GM12878 (cell line): ENCODE results near the gene SIRT2. TPM values are rescaled to one million over a fixed set of nuclear protein-coding genes. Genes with fewer than 3 reads are reported as not detected.

ENCODE experiments used
- ATAC-seq: fragments of 200-7000 bp; cut with Tn5 transposase; 3 replicates; pipeline ENCODE4 v1.9.1; 2020; ENCODE audit warnings: mild to moderate bottlenecking, moderate library complexity
- BruUV-seq: library from RNA; stranded (reverse); fragments of 400-500 nt; replicated peaks from 2 replicates; lab custom pipeline; 2021; lab: Mats Ljungman, UMichigan
- CTCF ChIA-PET: fragments of 300-600 bp; sonication (Branson Sonifier 250); formaldehyde crosslinking; extraction: SDS; loops from one replicate; lab custom pipeline; 2021; ENCODE audit warnings: inconsistent platforms; lab: Yijun Ruan, JAX
- POLR2A ChIA-PET: fragments of 350-600 bp; formaldehyde crosslinking; extraction: SDS; loops from one replicate; lab custom pipeline; 2021; ENCODE audit warnings: inconsistent platforms; lab: Charles Lee
- RAD21 ChIA-PET: fragments of 300-600 bp; sonication (Branson Sonifier 250); formaldehyde crosslinking; loops from one replicate; lab custom pipeline; 2023; ENCODE audit warnings: antibody characterized with exemption; ENCODE audit not compliant: unreplicated experiment; lab: Charles Lee
- SMC1A ChIA-PET: fragments of 300-600 bp; sonication (Branson Sonifier 250); formaldehyde crosslinking; loops from one replicate; lab custom pipeline; 2023; ENCODE audit not compliant: unreplicated experiment, uncharacterized antibody; lab: Charles Lee
- DNase-seq: peaks from one replicate; pipeline ENCODE4 v3.0.0-alpha.2; 2011; ENCODE audit warnings: low read depth, low spot score
- FAIRE-seq: peaks from 3 replicates; lab custom pipeline; 2011; peaks lifted over from hg19 to GRCh38; lab: Jason Lieb, UNC
- H2AFZ ChIP-seq: 2 replicates; pipeline ENCODE4 v1.6.0; 2011; ENCODE audit warnings: low read depth, low read length, control low read depth; ENCODE audit not compliant: control insufficient read depth
- H3K27ac ChIP-seq: 2 replicates; pipeline ENCODE4 v1.5.1; 2011; ENCODE audit warnings: control low read depth; ENCODE audit not compliant: control insufficient read depth, insufficient read depth
- H3K27me3 ChIP-seq, 2 experiments: replicated peaks in 1 of 2; 2 replicates each; pipeline versions ENCODE4 v1.6.0 to v1.6.1; 2011; ENCODE audit warnings: low read length in 1 of 2; ENCODE audit not compliant: control insufficient read depth in 2 of 2, insufficient read depth in 2 of 2
- H3K36me3 ChIP-seq, 2 experiments: 2 replicates each; pipeline ENCODE4 v1.5.1; 2011; ENCODE audit warnings: low read length in 1 of 2; ENCODE audit not compliant: control insufficient read depth in 2 of 2, insufficient read depth in 2 of 2
- H3K4me1 ChIP-seq: 2 replicates; pipeline ENCODE4 v1.6.1; 2011; ENCODE audit warnings: mild to moderate bottlenecking, low read length, moderate library complexity, mixed read lengths; ENCODE audit not compliant: control insufficient read depth, insufficient read depth
- H3K4me2 ChIP-seq: 2 replicates; pipeline ENCODE4 v1.6.0; 2011; ENCODE audit warnings: control low read depth; ENCODE audit not compliant: control insufficient read depth, insufficient read depth
- H3K4me3 ChIP-seq: fragments of 200-600 bp; sonication (generic); 2 replicates; pipeline ENCODE4 v1.5.1; 2016
- H3K79me2 ChIP-seq: 2 replicates; pipeline ENCODE4 v1.6.0; 2011; ENCODE audit warnings: low read length; ENCODE audit not compliant: control insufficient read depth, insufficient read depth
- H3K9ac ChIP-seq: 2 replicates; pipeline ENCODE4 v1.8.0; 2011; ENCODE audit warnings: low read length, control low read depth, mixed read lengths; ENCODE audit not compliant: control insufficient read depth, insufficient read depth
- H3K9me3 ChIP-seq: replicated peaks from 3 replicates; pipeline ENCODE4 v1.5.1; 2011; ENCODE audit warnings: mild to moderate bottlenecking, low read length; ENCODE audit not compliant: control insufficient read depth, insufficient read depth
- H4K20me1 ChIP-seq: 2 replicates; pipeline ENCODE4 v1.6.0; 2011; ENCODE audit not compliant: control insufficient read depth, insufficient read depth
- BCL11A ChIP-seq: IDR thresholded peaks from 2 replicates; pipeline ENCODE4 v1.6.1; 2011; ENCODE audit warnings: low read depth, low read length
- EGR1 ChIP-seq, 2 experiments: IDR thresholded peaks; 1 replicate in 1 of 2; 2 replicates in 1 of 2; pipeline ENCODE4 v1.6.1; 2011 to 2012; ENCODE audit warnings: low read depth in 2 of 2, low read length in 2 of 2, borderline replicate concordance in 1 of 2, mild to moderate bottlenecking in 1 of 2, moderate library complexity in 1 of 2
- ELK1 ChIP-seq: IDR thresholded peaks from 2 replicates; pipeline ENCODE4 v1.6.1; 2012; ENCODE audit warnings: low read depth, low read length, improper control_type of control experiment
- NFIC ChIP-seq: IDR thresholded peaks from 2 replicates; pipeline ENCODE4 v1.6.1; 2012; ENCODE audit warnings: low read depth, mild to moderate bottlenecking, inconsistent platforms, low read length, moderate library complexity
- WGBS: methylation state at CpG from one replicate; pipeline ENCODE4 v1.1.6; 2016; ENCODE audit warnings: low lambda C conversion rate; ENCODE audit not compliant: insufficient replicate concordance, insufficient coverage; ENCODE audit errors: missing lambda C conversion rate; 5-methylcytosine and 5-hydroxymethylcytosine counted together
- in situ Hi-C: fragments of 300-500 bp; cut with MboI; formaldehyde crosslinking; loops from 9 replicates; pipeline ENCODE4 v1.14.3; 2018; ENCODE audit warnings: mixed read lengths
- intact Hi-C: fragments of 100-400 bp; cut with micrococcal nuclease; formaldehyde crosslinking; loops from one replicate; pipeline ENCODE4 v1.14.2; 2022; ENCODE audit not compliant: unreplicated experiment
- polyA plus RNA-seq, 11 experiments: library from polyadenylated mRNA; depleted of rRNA in 4 of 11; unstranded in 6 of 11; stranded (reverse) in 5 of 11; fragments of >200 nt; fragmentation: Nextera tagmentation in 4 of 11; fragmentation: Illumina TruSeq in 1 of 11; extraction: Ambion mirVana in 4 of 11; extraction: Trizol in 1 of 11; gene quantifications; 1 replicate in 1 of 11; 2 replicates in 10 of 11; pipeline versions ENCODE4 v1.2.1 to v1.2.3, GENCODE V29; 2011 to 2016; ENCODE audit warnings: inconsistent platforms in 2 of 11, missing spikeins in 2 of 11, low read depth in 1 of 11
- total RNA-seq, 4 experiments: library from RNA; depleted of rRNA in 3 of 4; stranded (reverse); fragments of >200 nt in 3 of 4; fragmentation: Illumina TruSeq in 1 of 4; extraction: Trizol in 1 of 4; gene quantifications; 2 replicates each; pipeline versions ENCODE4 v1.2.1 to v1.2.3, GENCODE V29; 2013 to 2021
- TF ChIP-seq, protein P1 (sequence below): IDR thresholded peaks from 2 replicates; pipeline ENCODE4 v1.6.1; 2011; ENCODE audit warnings: mild to moderate bottlenecking, low read depth, low read length, moderate library complexity; ENCODE audit not compliant: insufficient replicate concordance

SIRT2 gene
- total and polyA plus RNA-seq, 10 of the 15 experiments (the other 5 are each of a cell fraction or from before 2014, with no cell fraction given), result 1.4 to 38.7 (median 24.1) TPM

DNA sequence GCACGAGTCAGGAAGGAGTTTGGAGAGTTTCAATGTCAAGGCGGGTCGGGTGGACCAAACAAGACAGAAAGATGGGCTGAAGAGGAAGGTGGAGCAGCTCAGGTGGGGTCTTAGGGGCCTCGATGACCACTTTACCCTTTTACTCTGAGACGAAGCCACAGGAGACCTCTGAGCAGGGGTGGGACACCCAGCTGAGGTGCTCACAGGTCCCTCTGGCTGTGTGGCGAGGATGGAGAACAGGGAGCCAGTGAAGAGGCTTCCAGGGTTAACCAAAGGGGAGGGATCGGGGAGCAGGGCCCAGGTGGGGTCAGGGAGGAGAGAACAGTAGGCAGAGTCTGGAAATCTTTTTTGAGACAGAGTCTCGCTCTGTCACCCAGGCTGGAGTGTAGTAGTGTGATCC, 14.5 kb upstream of the SIRT2 start (continued):
- TF ChIP-seq, protein P1, sequence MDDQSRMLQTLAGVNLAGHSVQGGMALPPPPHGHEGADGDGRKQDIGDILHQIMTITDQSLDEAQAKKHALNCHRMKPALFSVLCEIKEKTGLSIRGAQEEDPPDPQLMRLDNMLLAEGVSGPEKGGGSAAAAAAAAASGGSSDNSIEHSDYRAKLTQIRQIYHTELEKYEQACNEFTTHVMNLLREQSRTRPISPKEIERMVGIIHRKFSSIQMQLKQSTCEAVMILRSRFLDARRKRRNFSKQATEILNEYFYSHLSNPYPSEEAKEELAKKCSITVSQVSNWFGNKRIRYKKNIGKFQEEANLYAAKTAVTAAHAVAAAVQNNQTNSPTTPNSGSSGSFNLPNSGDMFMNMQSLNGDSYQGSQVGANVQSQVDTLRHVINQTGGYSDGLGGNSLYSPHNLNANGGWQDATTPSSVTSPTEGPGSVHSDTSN, result no peak
- TF ChIP-seq NFIC (no peak), ELK1 (no peak)
- TF ChIP-seq, all 136 proteins: peak for 0

DNA sequence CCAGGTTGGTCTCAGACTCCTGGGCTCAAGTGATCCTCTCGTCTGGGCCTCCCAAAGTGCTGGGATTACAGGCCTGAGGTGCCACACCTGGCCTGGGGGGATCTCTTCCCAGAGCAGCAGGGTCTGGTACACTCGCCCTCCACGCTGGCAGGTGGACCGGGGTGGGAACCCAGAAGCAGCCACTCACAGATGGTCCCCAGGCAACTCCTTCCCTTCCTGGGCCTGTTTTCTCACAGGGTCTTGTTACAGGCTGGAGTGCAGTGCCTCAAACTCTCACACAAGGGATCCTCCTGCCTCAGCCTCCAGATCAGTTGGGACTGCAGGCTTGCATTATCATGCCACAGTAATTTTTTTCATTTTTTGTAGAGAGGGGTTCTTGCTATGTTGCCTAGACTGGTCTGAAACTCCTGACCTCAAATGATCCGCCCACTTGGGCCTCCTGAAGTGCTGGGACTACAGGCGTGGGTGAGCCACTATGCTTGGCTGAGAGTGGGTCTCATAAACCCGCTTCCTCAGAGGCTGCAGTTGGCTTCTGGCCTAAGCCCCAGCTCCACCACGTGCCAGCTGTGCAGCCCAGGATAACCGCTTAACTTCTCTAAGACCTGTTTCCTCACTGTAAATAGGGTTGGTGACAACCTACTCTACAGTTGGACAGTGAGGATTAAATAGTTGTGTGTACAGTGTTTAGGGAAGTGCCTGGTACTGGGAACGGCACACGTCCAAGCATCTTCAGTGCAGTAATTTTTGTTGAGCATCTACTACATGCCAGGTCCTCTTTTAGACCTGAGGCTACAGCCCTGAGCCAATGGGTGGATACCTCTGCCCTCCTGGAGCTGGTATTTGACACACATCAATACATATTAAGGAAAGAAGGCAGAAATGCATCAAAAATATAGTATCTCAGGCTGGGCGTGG, 13.4 kb upstream of the SIRT2 start:
- POLR2A ChIA-PET, result no interaction called here
- RAD21 ChIA-PET, result no interaction called here
- ATAC-seq (peak; percentile 32), FAIRE-seq (peak; percentile 59), DNase-seq (no peak)
- Histone ChIP-seq H2AFZ (no peak overlapping the region), H3K79me2 (no peaks in the 10 kb centered on the region), H3K4me2 (peak overlapping the region; percentile 35; the same call in 1 of the 2 replicates), H3K9me3 (no peaks in the 10 kb centered on the region), H3K4me1 (no peaks in the 10 kb centered on the region), H3K36me3 (no peaks in the 10 kb centered on the region; a peak in 1 of 4 replicates), H4K20me1 (no peaks in the 10 kb centered on the region), H3K27ac (no peak overlapping the region), H3K9ac (no peak overlapping the region), H3K4me3 (no peak overlapping the region), H3K27me3 (no peaks in the 10 kb centered on the region)
- 61% methylated on average over 12 of the region's 12 CpGs for WGBS
- TF ChIP-seq BCL11A (no peak), EGR1 (IDR thresholded peaks at IDR 0.05; ENCODE audit: borderline replicate concordance in 1 of 2, low read depth in 2 of 2, low read length in 2 of 2) (0 out of 3 replicates have a peak, but pooled peaks of 1 of the 2 experiments have one; percentile 21)
- BruUV-seq, result no TSS peak
- CTCF ChIA-PET, result interaction anchor here (1.2 to 2.3 kb wide), 3 partner anchors 18 to 398 kb away, joined by 3 to 8 read pairs (median 5); partner anchors contain the start of genes MRPS12 and SARS2
- in situ Hi-C loops (no loop called here), intact Hi-C loops (no loop called here)
- SMC1A ChIA-PET, result interaction anchor here (0.6 kb wide), 2 partner anchors 259 to 361 kb away, joined by 3 read pairs; no protein-coding TSS in a partner anchor
